Activated CD8-positive, alpha-beta T cell treated with anti-CD3 and anti-CD28 coated beads for 36 hours (primary cell): ENCODE results near the gene POLK. TPM values are rescaled to one million over a fixed set of nuclear protein-coding genes. Genes with fewer than 3 reads are reported as not detected.

ENCODE experiments used
- ATAC-seq: fragments of 200-7000 bp; cut with Tn5 transposase; one replicate; pipeline ENCODE4 v1.10.0; 2021; ENCODE audit warnings: mild to moderate bottlenecking, moderate library complexity
- CTCF ChIA-PET: fragments of 350-600 bp; sonication (Branson Sonifier 250); formaldehyde crosslinking; loops from one replicate; lab custom pipeline; 2021; ENCODE audit warnings: antibody characterized with exemption; lab: Charles Lee
- POLR2A ChIA-PET: fragments of 350-600 bp; sonication (Branson Sonifier 250); formaldehyde crosslinking; loops from one replicate; lab custom pipeline; 2021; ENCODE audit warnings: antibody characterized with exemption; lab: Charles Lee
- DNase-seq: peaks from one replicate; pipeline ENCODE4 v3.0.0-alpha.2; 2020
- H3K27ac Mint-ChIP-seq: one replicate; pipeline ENCODE4 v1.8.0; 2021; ENCODE audit warnings: mild to moderate bottlenecking, mixed read lengths
- H3K27me3 Mint-ChIP-seq: one replicate; pipeline ENCODE4 v1.8.0; 2021; ENCODE audit warnings: mixed read lengths
- H3K36me3 Mint-ChIP-seq: one replicate; pipeline ENCODE4 v1.8.0; 2021; ENCODE audit warnings: low read depth, mixed read lengths
- H3K4me1 Mint-ChIP-seq: one replicate; pipeline ENCODE4 v1.8.0; 2021; ENCODE audit warnings: low read depth, mixed read lengths
- H3K4me3 Mint-ChIP-seq: one replicate; pipeline ENCODE4 v1.8.0; 2021; ENCODE audit warnings: mild to moderate bottlenecking, moderate library complexity, mixed read lengths
- H3K9me3 Mint-ChIP-seq: one replicate; pipeline ENCODE4 v1.8.0; 2021; ENCODE audit warnings: mixed read lengths
- CTCF ChIP-seq: fragments of 200-600 bp; IDR thresholded peaks from one replicate; pipeline ENCODE4 v1.8.0; 2022; ENCODE audit warnings: antibody characterized with exemption, mild to moderate bottlenecking
- intact Hi-C: fragments of 100-400 bp; cut with micrococcal nuclease; formaldehyde crosslinking; loops from one replicate; pipeline ENCODE4 v1.10.0; 2022
- total RNA-seq, 2 experiments: library from RNA; stranded (reverse); gene quantifications; one replicate each; pipeline ENCODE4 v1.2.3, GENCODE V29; 2021

Gene POLK
- total RNA-seq, 2 experiments from 2014 or later, result 29.5 to 30.6 TPM

- DNase-seq (no peak), ATAC-seq (no peak)
- Mint-ChIP-seq H3K9me3 (peaks cover 36% of the 10 kb centered on the region), H3K27me3 (no peaks in the 10 kb centered on the region), H3K4me3 (no peak overlapping the region), H3K27ac (no peak overlapping the region), H3K4me1 (peaks cover 26% of the 10 kb centered on the region), H3K36me3 (peaks cover 44% of the 10 kb centered on the region)
- POLR2A ChIA-PET, result no interaction called here
- CTCF ChIA-PET, result no interaction called here
- intact Hi-C loops, result no loop called here
- no peak for TF ChIP-seq CTCF
These were observed 43.1 kb upstream of the POLK start for GRCh38 chr5:75468593-75468992.

- no peak for ATAC-seq
- H3K9me3 Mint-ChIP-seq, result peaks cover 36% of the 10 kb centered on the region
- no peak for TF ChIP-seq CTCF
- peaks cover 23% of the 10 kb centered on the region for H3K4me1 Mint-ChIP-seq
- H3K27ac Mint-ChIP-seq, result no peak overlapping the region
- H3K4me3 Mint-ChIP-seq, result no peak overlapping the region
- no peaks in the 10 kb centered on the region for H3K27me3 Mint-ChIP-seq
- no peak for DNase-seq
- ChIA-PET POLR2A (no interaction called here), CTCF (no interaction called here)
- intact Hi-C loops, result no loop called here
- peaks cover 44% of the 10 kb centered on the region for H3K36me3 Mint-ChIP-seq
These were observed 42.7 kb upstream of the POLK start for GRCh38 chr5:75469017-75469416.

GRCh38 chr5:75471193-75471592 lies 40.5 kb upstream of the POLK start:
- H3K4me1 Mint-ChIP-seq, result peaks cover 11% of the 10 kb centered on the region
- CTCF ChIA-PET, result no interaction called here
- POLR2A ChIA-PET, result interaction anchor here (0.6 kb wide), 1 partner anchor 137 kb away, joined by 3 read pairs; no protein-coding TSS in a partner anchor

GRCh38 chr5:75472973-75473372 lies 38.7 kb upstream of the POLK start:
- CTCF ChIA-PET, result no interaction called here
- H3K36me3 Mint-ChIP-seq, result peaks cover 41% of the 10 kb centered on the region
- no peak for TF ChIP-seq CTCF

More at GRCh38 chr5:75471193-75471592, 40.5 kb upstream of the POLK start:
- Mint-ChIP-seq H3K27ac (no peak overlapping the region), H3K36me3 (peaks cover 44% of the 10 kb centered on the region), H3K4me3 (no peak overlapping the region), H3K9me3 (peaks cover 38% of the 10 kb centered on the region), H3K27me3 (no peaks in the 10 kb centered on the region)
- DNase-seq, result no peak
- intact Hi-C loops, result no loop called here
- TF ChIP-seq CTCF, result no peak
- no peak for ATAC-seq

GRCh38 chr5:75473463-75473862 lies 38.2 kb upstream of the POLK start:
- Mint-ChIP-seq H3K36me3 (peaks cover 37% of the 10 kb centered on the region), H3K27ac (no peak overlapping the region), H3K27me3 (no peaks in the 10 kb centered on the region), H3K4me1 (peaks cover 6% of the 10 kb centered on the region), H3K4me3 (no peak overlapping the region), H3K9me3 (peaks cover 34% of the 10 kb centered on the region)
- TF ChIP-seq CTCF, result no peak
- intact Hi-C loops, result no loop called here
- DNase-seq, result no peak
- ChIA-PET POLR2A (interaction anchor here (1.5 kb wide), 1 partner anchor 16 kb away, joined by 5 read pairs; no protein-coding TSS in a partner anchor), CTCF (no interaction called here)
- ATAC-seq, result no peak

More at GRCh38 chr5:75472973-75473372, 38.7 kb upstream of the POLK start:
- intact Hi-C loops, result no loop called here
- ATAC-seq (no peak), DNase-seq (no peak)
- H3K4me1 Mint-ChIP-seq, result peaks cover 4% of the 10 kb centered on the region
- POLR2A ChIA-PET, result interaction anchor here (1.5 kb wide), 1 partner anchor 16 kb away, joined by 5 read pairs; no protein-coding TSS in a partner anchor
- H3K9me3 Mint-ChIP-seq, result peaks cover 36% of the 10 kb centered on the region
- no peak overlapping the region for H3K27ac Mint-ChIP-seq
- no peak overlapping the region for H3K4me3 Mint-ChIP-seq
- H3K27me3 Mint-ChIP-seq, result no peaks in the 10 kb centered on the region
